Left hindlimb (tissue), 1 donor: ENCODE data around the gene SCARF2.
"Not testable (repeated sequence)": the region's sequence is repeated elsewhere in the genome, so short reads cannot be mapped to it uniquely, and the experiment has no call there.

Source experiments
- DNase-seq: peaks from one replicate; pipeline ENCODE4 v3.0.0-alpha.2; 2018

SCARF2 gene

GRCh38 chr22:20427104-20427944, 10.3 kb downstream of the SCARF2 start:
- no peak for DNase-seq

GRCh38 chr22:20426259-20426615, 11.4 kb downstream of the SCARF2 start:
- DNase-seq: no peak

- no peak for DNase-seq
These were observed 11.9 kb downstream of the SCARF2 start for GRCh38 chr22:20425566-20426258.

- peak; percentile 88 for DNase-seq
These were observed 12.6 kb downstream of the SCARF2 start for GRCh38 chr22:20424932-20425565.

GRCh38 chr22:20424568-20424931, 13.1 kb downstream of the SCARF2 start:
- peak; percentile 69 for DNase-seq

- DNase-seq: peak; percentile 87
These were observed 13.6 kb downstream of the SCARF2 start for GRCh38 chr22:20423906-20424551.

- DNase-seq: peak; percentile 83
These were observed 14.4 kb downstream of the SCARF2 start for GRCh38 chr22:20423008-20423905.

GRCh38 chr22:20422271-20423007, 15.2 kb downstream of the SCARF2 start:
- DNase-seq: peak; percentile 93

GRCh38 chr22:20421507-20421874, 16.1 kb downstream of the SCARF2 start:
- no peak for DNase-seq

- no peak for DNase-seq
These were observed 17.3 kb downstream of the SCARF2 start for GRCh38 chr22:20420157-20420842.

- no peak for DNase-seq
These were observed 18.0 kb downstream of the SCARF2 start for GRCh38 chr22:20419664-20419951.

- DNase-seq: peak; percentile 90
These were observed 19.3 kb downstream of the SCARF2 start for GRCh38 chr22:20418211-20418788.

- not testable (repeated sequence) for DNase-seq
These were observed 21.9 kb downstream of the SCARF2 start for GRCh38 chr22:20415699-20416098.

GRCh38 chr22:20415241-20415640, 22.4 kb downstream of the SCARF2 start:
- not testable (repeated sequence) for DNase-seq

GRCh38 chr22:20414450-20414849, 23.2 kb downstream of the SCARF2 start:
- no peak for DNase-seq

- no peak for DNase-seq
These were observed 23.6 kb downstream of the SCARF2 start for GRCh38 chr22:20414059-20414440.

GRCh38 chr22:20413217-20414058, 24.2 kb downstream of the SCARF2 start:
- no peak for DNase-seq

GRCh38 chr22:20412474-20413216, 25.0 kb downstream of the SCARF2 start:
- no peak for DNase-seq

- DNase-seq: not testable (repeated sequence)
These were observed 28.2 kb downstream of the SCARF2 start for GRCh38 chr22:20409385-20409784.
